Suprapubic skin (tissue), 4 donors: ENCODE results near the gene CTNS. TPM values are rescaled to one million over a fixed set of nuclear protein-coding genes. Genes with fewer than 3 reads are reported as not detected.

Source experiments
- DNase-seq, 2 donors: peaks; one replicate each; pipeline ENCODE4 v3.0.0-alpha.2; 2019; ENCODE audit warnings: low spot score in 2 of 2
- H3K27ac ChIP-seq: fragments of 200-600 bp; sonication (generic); one replicate; pipeline ENCODE4 v1.5.1; 2019
- H3K27me3 ChIP-seq: fragments of 200-600 bp; sonication (generic); one replicate; pipeline ENCODE4 v1.5.1; 2019
- H3K36me3 ChIP-seq: fragments of 200-600 bp; sonication (generic); one replicate; pipeline ENCODE4 v1.5.1; 2019
- H3K4me1 ChIP-seq: fragments of 200-600 bp; sonication (generic); one replicate; pipeline ENCODE4 v1.5.1; 2019
- H3K4me3 ChIP-seq: fragments of 200-600 bp; sonication (generic); one replicate; pipeline ENCODE4 v1.5.1; 2019; ENCODE audit warnings: mild to moderate bottlenecking
- H3K9me3 ChIP-seq: fragments of 200-600 bp; sonication (generic); one replicate; pipeline ENCODE4 v1.5.1; 2019
- CTCF ChIP-seq, 2 donors: fragments of 200-600 bp in 1 of 2; fragments of 450-650 bp in 1 of 2; sonication (generic) in 1 of 2; IDR thresholded peaks; one replicate each; pipeline ENCODE4 v1.5.1; 2016 to 2019; ENCODE audit warnings: antibody characterized with exemption in 2 of 2, mild to moderate bottlenecking in 1 of 2, moderate library complexity in 1 of 2
- EP300 ChIP-seq: sonication (generic); formaldehyde crosslinking; IDR thresholded peaks from one replicate; pipeline ENCODE4 v1.6.1; 2017; ENCODE audit warnings: antibody characterized with exemption
- POLR2A ChIP-seq, 2 donors: fragments of 450-650 bp; IDR thresholded peaks; one replicate each; pipeline ENCODE4 v1.6.1; 2017; ENCODE audit warnings: antibody characterized with exemption in 2 of 2, mild to moderate bottlenecking in 2 of 2, moderate library complexity in 2 of 2
- POLR2AphosphoS5 ChIP-seq, 3 donors: sonication (generic); formaldehyde crosslinking; IDR thresholded peaks; one replicate each; pipeline ENCODE4 v1.6.1; 2017; ENCODE audit warnings: antibody characterized with exemption in 3 of 3
- WGBS: methylation state at CpG from one replicate; pipeline ENCODE4 v1.1.5; 2018; 5-methylcytosine and 5-hydroxymethylcytosine counted together
- total RNA-seq, 4 donors: library from RNA; depleted of rRNA; stranded (reverse); fragments of >200 nt; gene quantifications; one replicate each; pipeline ENCODE4 v1.1.0, GENCODE V29; 2016

Gene CTNS
- total RNA-seq, 4 donors from 2014 or later: 19.9 to 34.6 (median 26.1) TPM

GRCh38 chr17:3675886-3676285 is 39.3 kb downstream of the CTNS start:
- H3K9me3 ChIP-seq: no peaks in the 10 kb centered on the region
- no peak for DNase-seq

GRCh38 chr17:3678095-3678820 is 41.7 kb downstream of the CTNS start:
- H3K27ac ChIP-seq: no peak overlapping the region
- no peak for DNase-seq
- no peak overlapping the region for H3K4me3 ChIP-seq
- no peaks in the 10 kb centered on the region for H3K36me3 ChIP-seq
- no peaks in the 10 kb centered on the region for H3K4me1 ChIP-seq
- 49% methylated on average over 14 of the region's 16 CpGs for WGBS
- TF ChIP-seq CTCF (IDR thresholded peaks at IDR 0.05) (no peak), POLR2AphosphoS5 (IDR thresholded peaks at IDR 0.05) (no peak), EP300 (no peak), POLR2A (IDR thresholded peaks at IDR 0.05) (no peak)
- no peaks in the 10 kb centered on the region for H3K9me3 ChIP-seq
- H3K27me3 ChIP-seq: peaks cover 12% of the 10 kb centered on the region

More at GRCh38 chr17:3675886-3676285, 39.3 kb downstream of the CTNS start:
- Histone ChIP-seq H3K27me3 (no peaks in the 10 kb centered on the region), H3K36me3 (no peaks in the 10 kb centered on the region), H3K4me1 (no peaks in the 10 kb centered on the region), H3K4me3 (no peak overlapping the region), H3K27ac (no peak overlapping the region)
- WGBS: 76% methylated on average over 11 of the region's 11 CpGs
- TF ChIP-seq CTCF (IDR thresholded peaks at IDR 0.05) (no peak), POLR2A (IDR thresholded peaks at IDR 0.05) (no peak)

- TF ChIP-seq EP300: no peak
- no peak for TF ChIP-seq POLR2AphosphoS5 (IDR thresholded peaks at IDR 0.05)
- TF ChIP-seq CTCF (IDR thresholded peaks at IDR 0.05): no peak
- no peak for TF ChIP-seq POLR2A (IDR thresholded peaks at IDR 0.05)
- whole genome bisulfite sequencing: 72% methylated on average over 14 of the region's 27 CpGs
- Histone ChIP-seq H3K27me3 (peaks cover 19% of the 10 kb centered on the region), H3K4me3 (no peak overlapping the region), H3K4me1 (no peaks in the 10 kb centered on the region), H3K27ac (no peak overlapping the region), H3K9me3 (no peaks in the 10 kb centered on the region), H3K36me3 (no peaks in the 10 kb centered on the region)
- no peak for DNase-seq
Observed at GRCh38 chr17:3678821-3679530, 42.4 kb downstream of the CTNS start.

GRCh38 chr17:3679531-3680126 is 43.1 kb downstream of the CTNS start:
- Histone ChIP-seq H3K9me3 (no peaks in the 10 kb centered on the region), H3K4me3 (no peak overlapping the region), H3K36me3 (no peaks in the 10 kb centered on the region), H3K27me3 (peaks cover 26% of the 10 kb centered on the region), H3K4me1 (no peaks in the 10 kb centered on the region), H3K27ac (no peak overlapping the region)
- TF ChIP-seq POLR2A (IDR thresholded peaks at IDR 0.05) (no peak), EP300 (no peak), CTCF (IDR thresholded peaks at IDR 0.05) (no peak), POLR2AphosphoS5 (IDR thresholded peaks at IDR 0.05) (no peak)
- 43% methylated on average over 13 of the region's 20 CpGs for whole genome bisulfite sequencing
- DNase-seq: no peak

GRCh38 chr17:3681057-3681456 is 44.5 kb downstream of the CTNS start:
- TF ChIP-seq EP300 (no peak), POLR2A (IDR thresholded peaks at IDR 0.05) (no peak), CTCF (IDR thresholded peaks at IDR 0.05) (no peak), POLR2AphosphoS5 (IDR thresholded peaks at IDR 0.05) (no peak)
- WGBS: 87% methylated on average over 12 of the region's 12 CpGs
- H3K36me3 ChIP-seq: no peaks in the 10 kb centered on the region
- peaks cover 34% of the 10 kb centered on the region for H3K27me3 ChIP-seq
- no peaks in the 10 kb centered on the region for H3K4me1 ChIP-seq
- no peak for DNase-seq
- no peaks in the 10 kb centered on the region for H3K9me3 ChIP-seq
- no peak overlapping the region for H3K4me3 ChIP-seq
- H3K27ac ChIP-seq: no peak overlapping the region
